Stimulated activated naive CD8-positive, alpha-beta T cell treated with anti-CD3 and anti-CD28 coated beads, Interleukin-15, Interleukin-2, amounts not matched to agents 100 U/mL and 50 U/mL, for 24 hours (primary cell): Measurements from ENCODE around the gene SIGMAR1.

Experiments
- ATAC-seq: fragments of 150-1000 bp; cut with Tn5 transposase; one replicate; pipeline ENCODE4 v1.10.0; 2021
- DNase-seq: peaks from one replicate; pipeline ENCODE4 v3.0.0; 2021

SIGMAR1 gene

DNA sequence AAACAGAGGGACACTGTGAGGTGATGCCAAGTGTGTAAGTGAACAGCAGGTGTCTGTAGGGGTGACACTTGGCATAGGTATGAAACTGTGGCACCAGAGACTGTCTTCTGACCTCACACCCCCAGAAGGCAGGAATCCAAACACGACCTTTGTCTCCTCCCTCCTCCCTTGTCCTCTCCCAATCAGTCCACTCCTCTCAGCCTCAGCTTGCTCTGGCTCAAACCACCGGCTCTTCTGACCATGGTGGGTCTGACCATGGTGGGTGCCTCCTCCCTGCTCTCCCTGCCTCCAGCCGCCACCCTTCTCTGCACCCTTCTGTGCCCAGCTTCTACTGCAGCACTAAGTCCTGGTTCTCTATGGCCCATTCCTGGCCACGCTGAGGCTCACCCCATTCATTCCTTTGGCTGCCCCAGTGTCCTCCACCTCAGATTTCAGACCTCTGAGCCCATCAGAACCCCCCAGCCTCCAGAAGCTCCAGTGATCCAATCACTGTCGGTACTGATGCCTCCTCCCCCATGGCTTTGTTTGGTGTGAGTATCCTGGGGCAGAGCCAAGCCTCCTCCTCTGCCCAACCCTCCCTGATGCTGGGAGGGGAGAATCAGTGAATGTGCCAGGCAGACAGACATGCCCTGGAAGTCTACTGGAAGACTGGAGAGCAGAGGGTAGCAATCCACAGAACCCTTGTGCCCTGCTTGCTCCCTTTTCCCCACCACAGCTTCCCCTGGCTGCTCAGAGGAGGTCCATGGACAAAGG lies 7.0 kb downstream of the SIGMAR1 start:
- DNase-seq: no peak
- ATAC-seq: no peak

- no peak for ATAC-seq
- DNase-seq: no peak
Measured at GRCh38 chr9:34629491-34629808, 8.1 kb downstream of the SIGMAR1 start.

DNA sequence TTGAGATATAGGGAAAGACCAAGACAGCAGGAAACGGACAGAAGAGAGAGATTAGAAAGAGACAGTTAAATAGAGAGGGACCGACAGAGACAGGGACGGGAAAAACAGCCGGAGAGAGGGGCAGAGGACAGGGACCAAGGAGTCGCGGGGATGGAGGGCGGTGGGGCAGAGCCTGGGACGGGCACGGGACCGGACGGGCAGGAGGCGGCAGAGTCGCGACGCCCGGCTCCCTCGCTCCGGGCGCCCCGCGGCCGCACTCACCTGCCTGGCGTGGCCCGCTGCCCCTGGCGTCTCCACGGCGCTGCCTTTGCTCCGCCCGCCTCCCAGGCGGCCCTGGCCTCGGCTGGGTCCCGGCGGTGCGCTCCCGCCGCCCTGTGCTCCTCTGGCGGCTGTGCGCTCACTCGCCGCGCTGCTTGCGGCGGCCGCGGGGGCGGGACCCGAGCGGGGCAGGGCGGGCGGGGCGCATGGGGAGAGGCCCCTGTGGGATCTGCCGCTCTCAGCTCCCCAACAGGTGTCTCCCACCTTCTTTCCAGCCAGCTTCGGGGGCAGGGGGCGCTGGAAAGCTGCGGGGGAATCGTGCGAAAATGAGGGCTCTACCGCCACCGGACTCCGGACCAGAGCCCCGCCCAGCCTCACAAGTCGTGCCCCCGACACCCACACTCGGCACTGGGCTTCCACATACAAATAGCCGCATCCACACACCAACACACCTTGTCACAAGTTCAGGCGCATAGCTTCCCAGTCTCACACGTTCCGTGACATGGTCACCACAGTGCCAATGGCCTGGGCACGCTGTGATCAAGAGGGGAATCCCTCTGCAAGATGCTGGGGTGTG lies 8.7 kb downstream of the SIGMAR1 start, which contains the start of gene ARID3C:
Gene ARID3C (minus strand): TSS at position 411 of the 835 bp plus-strand sequence. CDS start 1,052 bp downstream, outside the sequence.
- DNase-seq: peak; percentile 55
- peak; percentile 72 for ATAC-seq

DNA sequence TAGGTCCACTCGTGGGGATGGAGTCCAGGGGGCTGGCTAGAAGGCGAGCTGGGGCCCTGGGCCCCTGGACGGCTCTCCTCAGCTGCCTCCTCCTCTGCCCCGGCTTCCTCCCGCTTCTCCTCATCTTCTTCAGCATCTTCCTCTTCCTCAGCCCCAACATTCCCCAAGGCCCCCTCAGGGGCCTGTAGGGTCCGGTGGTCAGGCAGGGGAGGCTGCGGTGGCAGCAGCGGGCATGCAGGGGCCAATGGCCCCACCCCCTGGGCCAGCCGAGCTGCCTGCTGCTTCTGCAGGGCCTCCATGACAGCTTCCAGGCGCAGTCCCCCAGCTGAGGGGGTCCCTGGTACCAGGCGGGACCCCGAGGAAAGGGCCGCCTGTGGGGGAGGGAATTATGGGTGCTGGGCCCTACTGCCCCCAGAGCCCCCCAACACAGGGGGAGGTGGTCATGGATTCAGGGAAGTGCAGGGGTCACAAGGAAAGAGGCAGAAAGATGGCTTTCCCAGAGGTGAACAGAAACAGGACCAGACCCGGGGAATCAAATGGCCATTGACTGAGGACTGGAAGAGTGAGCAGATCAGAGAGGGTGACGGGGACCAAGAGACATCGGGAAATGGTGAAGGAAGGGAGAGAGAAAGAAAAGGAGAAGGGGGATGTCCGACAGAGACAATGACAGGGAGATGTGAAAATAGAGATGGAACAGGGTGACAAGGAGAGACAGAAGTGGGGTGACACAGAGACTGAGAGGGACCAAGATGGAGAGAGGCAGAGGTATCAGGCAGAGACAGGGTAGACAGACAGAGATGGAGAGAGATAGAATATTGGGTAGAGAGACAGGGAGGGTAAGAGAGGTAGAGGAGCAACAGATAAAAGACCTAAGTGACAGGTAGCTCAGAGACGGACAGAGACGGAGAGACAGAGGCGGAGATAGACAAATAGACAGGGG lies 9.6 kb downstream of the SIGMAR1 start:
- ATAC-seq: no peak
- DNase-seq: no peak

DNA sequence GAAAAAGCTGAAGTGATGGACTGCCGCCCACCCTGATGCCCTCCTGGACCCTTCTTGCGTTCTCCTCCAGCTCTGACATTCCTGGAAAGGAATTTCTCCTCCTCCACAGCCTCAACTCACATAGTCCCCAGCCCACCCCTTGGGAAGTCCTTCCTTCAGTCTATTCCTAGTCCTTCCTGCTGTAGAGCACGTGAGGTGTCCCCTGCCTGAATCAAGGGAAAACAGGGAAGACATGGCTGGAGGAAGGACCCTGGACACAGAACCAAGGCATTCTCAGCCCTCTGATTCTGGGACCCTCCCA lies 12.5 kb downstream of the SIGMAR1 start:
- DNase-seq (no peak), ATAC-seq (no peak)

DNA sequence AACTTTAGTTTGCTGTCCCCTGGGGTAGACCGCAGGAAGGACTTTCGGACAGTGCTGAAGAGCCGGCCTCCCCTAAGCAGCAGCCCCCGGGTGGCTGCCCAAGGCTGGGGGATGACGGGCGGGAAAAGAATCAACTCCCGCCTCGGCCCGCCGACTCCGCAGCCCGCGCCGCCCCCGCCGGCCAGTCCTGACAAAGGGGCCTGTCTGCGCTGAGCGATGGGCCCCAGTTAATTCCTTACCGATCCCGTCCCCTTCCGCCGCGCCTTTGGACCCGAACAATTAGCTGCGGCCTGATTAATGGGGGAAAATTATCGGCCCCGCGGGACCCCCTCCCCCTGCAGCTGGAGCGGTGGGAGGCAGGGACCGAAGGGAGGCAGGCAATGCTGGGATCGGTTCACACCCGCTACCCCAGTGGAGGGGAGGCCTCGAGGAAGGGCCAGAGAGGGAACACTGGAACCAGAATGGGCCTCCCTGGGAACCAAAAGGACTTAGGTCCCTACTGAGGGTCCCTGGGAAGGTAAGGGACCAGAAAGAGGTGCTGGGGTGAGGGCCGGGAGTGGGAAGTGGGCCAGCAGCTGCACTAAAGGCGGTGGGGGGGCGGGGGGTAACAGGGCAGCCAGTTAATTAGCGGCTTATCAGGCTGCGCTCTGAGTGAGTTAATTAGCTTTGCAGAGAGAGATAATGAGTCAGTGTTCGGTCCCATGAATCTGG lies 13.0 kb downstream of the SIGMAR1 start:
- no peak for ATAC-seq
- no peak for DNase-seq

GRCh38 chr9:34623374-34624235 lies 14.0 kb downstream of the SIGMAR1 start:
- ATAC-seq (no peak), DNase-seq (peak; percentile 18)

DNA sequence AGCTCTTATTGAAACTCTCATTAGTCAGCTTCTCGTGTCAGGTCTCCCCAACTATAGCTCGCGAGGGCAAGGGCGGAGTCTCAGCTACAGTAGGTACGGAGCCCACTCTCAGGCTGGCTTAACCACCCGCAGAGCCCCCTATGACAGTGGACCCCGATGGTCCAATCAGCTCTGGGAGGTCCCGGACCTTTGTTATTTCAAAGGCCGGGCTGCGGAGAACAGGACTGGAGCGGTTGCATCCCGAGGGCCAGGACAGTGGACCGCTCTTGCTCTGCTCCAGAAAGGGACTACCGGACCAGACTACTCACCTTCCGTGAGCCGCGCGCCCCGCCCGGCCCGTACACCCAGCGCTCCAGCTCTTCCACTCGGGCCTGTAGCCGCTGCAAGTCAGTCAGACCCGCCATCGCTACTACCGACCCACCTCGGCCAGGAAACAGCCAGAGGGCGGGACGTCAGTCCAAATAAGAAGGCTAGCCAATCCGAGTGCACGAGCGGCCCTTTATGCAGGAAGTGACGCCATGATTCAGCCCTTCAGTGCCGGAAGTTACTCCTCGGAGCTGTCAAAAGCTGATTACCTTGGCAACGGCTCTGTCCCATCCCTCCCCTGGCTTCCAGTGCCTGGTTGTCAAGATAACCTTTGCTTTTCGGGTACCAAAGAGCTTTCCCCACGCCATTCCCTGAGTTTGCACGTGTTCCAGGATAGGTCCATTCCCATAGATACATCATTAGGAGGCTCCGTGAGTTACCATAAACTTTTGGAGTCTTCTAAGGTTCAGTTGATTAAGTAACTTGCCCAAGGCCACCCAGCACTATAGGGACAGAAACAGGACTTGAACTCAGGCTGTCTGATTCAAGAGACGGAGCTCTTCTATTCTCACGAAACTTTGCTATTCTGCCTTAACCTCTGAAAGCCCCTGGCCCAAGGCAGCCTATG lies 17.3 kb downstream of the SIGMAR1 start, which contains the start of gene DCTN3:
Gene DCTN3 (minus strand): TSS at position 435 of the 934 bp plus-strand sequence. CDS start 31 bp downstream, at position 404.
- DNase-seq (peak; percentile 89), ATAC-seq (peak; percentile 98)

- ATAC-seq (no peak), DNase-seq (no peak)
Measured at GRCh38 chr9:34615132-34615531, 22.5 kb downstream of the SIGMAR1 start.

- DNase-seq (peak; percentile 83), ATAC-seq (peak; percentile 44)
Measured at GRCh38 chr9:34612788-34613390, 24.7 kb downstream of the SIGMAR1 start.

GRCh38 chr9:34611811-34612787 lies 25.5 kb downstream of the SIGMAR1 start, which contains the start of gene RPP25L:
TSS of gene RPP25L (minus strand) at chr9:34612097. CDS start at chr9:34611296, 801 bp downstream.
- DNase-seq (peak; percentile 87), ATAC-seq (peak; percentile 93)

DNA sequence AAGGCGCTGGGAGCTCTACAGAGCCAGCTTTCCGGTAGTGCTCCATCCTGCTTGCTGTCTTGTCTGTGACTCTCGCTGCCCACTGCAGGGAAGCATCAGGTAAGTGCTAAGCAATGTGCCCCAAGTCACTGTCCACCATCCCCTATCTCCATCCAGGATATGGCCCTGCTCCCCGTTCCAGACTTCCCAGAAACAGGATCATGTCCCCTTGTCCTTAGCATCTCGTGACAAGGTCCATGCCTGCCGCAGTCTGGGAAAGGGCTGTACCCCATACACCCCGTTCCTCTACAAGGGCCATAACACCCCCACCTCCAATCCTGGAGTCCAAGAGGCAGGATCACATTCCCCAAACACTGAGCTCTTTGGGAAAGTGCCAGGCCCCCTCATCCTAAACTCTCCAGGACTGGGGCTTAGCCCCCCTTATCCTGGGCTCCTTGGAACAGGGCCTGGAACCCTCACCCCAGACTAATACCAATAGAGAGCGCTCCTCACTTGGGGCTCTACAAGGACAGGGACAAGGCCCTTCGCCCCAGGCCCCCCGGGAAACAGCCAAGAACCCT lies 26.3 kb downstream of the SIGMAR1 start:
- ATAC-seq (no peak), DNase-seq (no peak)

DNA sequence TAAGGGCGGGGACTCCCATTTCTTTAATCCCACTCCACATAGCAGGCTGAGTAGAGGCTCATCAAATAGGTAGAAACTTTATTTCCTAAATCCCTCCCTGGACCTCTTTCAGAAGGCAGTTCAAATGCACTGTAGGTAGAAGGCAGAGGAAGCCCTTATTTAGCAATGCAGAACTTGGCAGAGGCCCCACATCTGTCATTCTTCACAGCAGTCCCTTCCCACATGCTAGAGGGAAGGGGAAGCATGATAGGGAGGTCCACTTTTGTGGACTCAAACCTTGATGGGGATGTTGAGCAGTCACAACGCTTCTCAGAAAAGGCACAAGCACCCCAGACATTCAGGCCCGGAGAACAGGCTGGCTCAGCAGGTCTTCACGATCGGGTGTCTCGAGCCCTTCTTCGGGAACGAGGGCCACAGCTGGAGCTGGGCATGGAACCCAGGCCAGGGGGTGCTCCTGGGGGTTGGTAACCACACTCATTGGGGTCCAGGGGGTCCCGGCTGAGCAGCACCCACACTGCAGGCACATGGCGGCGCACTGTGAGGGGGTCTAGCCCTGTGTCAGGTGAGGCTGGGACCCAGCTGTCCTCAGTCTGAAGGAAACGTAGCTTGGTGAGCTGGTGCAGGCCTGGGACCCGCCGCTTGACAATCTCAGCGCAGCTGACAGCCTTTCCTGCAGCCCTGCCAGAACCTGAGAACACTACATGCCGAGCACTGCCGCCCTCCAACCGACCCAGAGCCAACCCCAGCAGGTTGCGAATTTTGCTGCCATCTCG lies 27.0 kb downstream of the SIGMAR1 start:
- ATAC-seq (no peak), DNase-seq (no peak)

DNA sequence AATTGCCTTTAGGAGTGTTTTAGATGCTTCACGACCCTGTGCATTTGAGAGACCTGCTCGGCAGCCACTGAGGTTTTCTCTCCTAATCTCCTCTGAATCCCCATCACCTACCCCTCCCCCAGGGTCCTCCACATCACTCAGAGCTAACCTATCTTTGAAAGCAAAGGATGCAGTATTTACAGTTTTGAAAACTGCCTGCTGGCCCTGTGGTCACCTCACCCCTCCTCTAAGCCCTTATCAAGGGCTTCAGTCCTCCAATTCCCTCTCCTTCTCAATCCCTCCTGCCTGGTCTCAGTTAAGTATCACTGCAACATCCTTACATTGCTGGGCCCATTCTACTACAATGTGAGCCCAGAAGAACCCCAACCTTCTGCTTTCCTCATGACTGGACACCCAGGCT lies 30.3 kb downstream of the SIGMAR1 start:
- DNase-seq (no peak), ATAC-seq (no peak)

DNA sequence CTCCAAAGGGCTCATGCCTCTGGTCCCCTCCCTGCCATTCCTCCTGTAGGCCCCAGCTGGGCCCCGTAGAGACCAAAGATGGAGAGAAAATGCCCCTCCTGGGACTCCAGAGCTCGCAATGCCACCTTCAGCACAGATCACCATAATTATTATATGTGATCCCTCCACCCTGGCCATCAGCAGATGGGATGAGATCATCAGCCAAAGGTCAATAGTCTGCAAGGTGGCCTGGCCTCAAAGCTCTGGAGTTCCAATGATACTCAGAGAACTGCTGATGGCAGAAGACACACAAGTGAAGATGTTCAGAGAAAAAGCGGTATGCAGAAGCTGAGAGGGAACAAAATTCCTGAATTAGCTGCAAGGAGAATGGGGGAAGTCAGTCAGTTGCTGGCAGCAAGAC lies 30.7 kb downstream of the SIGMAR1 start:
- ATAC-seq (no peak), DNase-seq (no peak)

GRCh38 chr9:34606190-34606589 lies 31.4 kb downstream of the SIGMAR1 start:
- DNase-seq: no peak
- no peak for ATAC-seq
